Skeletal muscle tissue (tissue), 4 donors: ENCODE measurements around the gene NXT1. TPM values are rescaled to one million over a fixed set of nuclear protein-coding genes. Genes with fewer than 3 reads are reported as not detected.
A peak's percentile ranks its signal among the peaks of the same experiment; 100 is the strongest.

Experiments
- H3K27ac ChIP-seq: one replicate; pipeline ENCODE4 v1.7.0; 2013; ENCODE audit warnings: mild to moderate bottlenecking, low read depth, low read length, inconsistent platforms
- H3K27me3 ChIP-seq, 3 donors: one replicate each; pipeline ENCODE4 v1.7.0; 2013; ENCODE audit warnings: low read length in 3 of 3; ENCODE audit not compliant: control insufficient read depth in 3 of 3, insufficient read depth in 3 of 3
- H3K36me3 ChIP-seq, 3 donors: one replicate each; pipeline ENCODE4 v1.7.0; 2013; ENCODE audit warnings: low read length in 3 of 3; ENCODE audit not compliant: control insufficient read depth in 3 of 3, insufficient read depth in 3 of 3
- H3K4me1 ChIP-seq, 3 donors: one replicate each; pipeline ENCODE4 v1.7.0; 2013; ENCODE audit warnings: low read length in 3 of 3, mild to moderate bottlenecking in 3 of 3; ENCODE audit not compliant: control insufficient read depth in 3 of 3, insufficient read depth in 3 of 3
- H3K4me3 ChIP-seq, 3 donors: one replicate each; pipeline ENCODE4 v1.7.0; 2013; ENCODE audit warnings: low read length in 3 of 3
- H3K9ac ChIP-seq, 3 donors: one replicate each; pipeline ENCODE4 v1.7.0; 2013; ENCODE audit warnings: low read length in 3 of 3, mild to moderate bottlenecking in 3 of 3, moderate library complexity in 2 of 3, low read depth in 1 of 3
- H3K9me3 ChIP-seq, 3 donors: one replicate each; pipeline ENCODE4 v1.7.0; 2013; ENCODE audit warnings: low read length in 3 of 3; ENCODE audit not compliant: control insufficient read depth in 3 of 3
- total RNA-seq: library from RNA; depleted of rRNA; stranded (reverse); fragments of >200 nt; gene quantifications from one replicate; pipeline ENCODE4 v1.2.3, GENCODE V29; 2014
- donor health status: Osteomylitis.

NXT1 gene
- total RNA-seq, 1 donor from 2014 or later, result 15.1 TPM

DNA sequence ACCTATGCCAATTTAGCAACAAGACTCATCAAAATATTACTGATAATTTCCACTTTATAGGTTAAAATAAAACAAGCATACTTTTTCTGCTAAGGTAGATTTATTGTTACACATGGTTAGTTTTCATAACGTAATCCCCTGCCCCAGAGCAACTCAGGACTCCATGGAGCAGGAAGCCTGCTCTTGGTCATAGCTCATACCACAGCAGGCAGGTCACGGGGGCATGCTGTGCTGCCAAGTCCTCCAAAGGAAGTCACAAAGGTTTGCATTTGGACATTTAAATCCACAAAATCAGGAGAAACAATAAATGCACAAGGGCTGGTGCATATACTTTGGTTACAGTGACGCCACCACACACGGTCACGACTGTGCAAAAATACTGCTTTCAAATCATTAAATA lies 23.9 kb downstream of the NXT1 start:
- no peak overlapping the region for H3K27ac ChIP-seq
- no peak overlapping the region for H3K4me3 ChIP-seq
- H3K36me3 ChIP-seq, result peaks cover 32 to 63% (median 48%) of the 10 kb centered on the region in 3 donors
- H3K4me1 ChIP-seq, result peaks cover 0 to 3% (median 2%) of the 10 kb centered on the region in 3 donors
- H3K27me3 ChIP-seq, result no peaks in the 10 kb centered on the region
- H3K9ac ChIP-seq, result no peak overlapping the region
- H3K9me3 ChIP-seq, result no peaks in the 10 kb centered on the region

- H3K9me3 ChIP-seq, result no peaks in the 10 kb centered on the region
- no peak overlapping the region for H3K4me3 ChIP-seq
- H3K27ac ChIP-seq, result no peak overlapping the region
- peaks cover 27 to 53% (median 39%) of the 10 kb centered on the region in 3 donors for H3K36me3 ChIP-seq
- no peak overlapping the region for H3K9ac ChIP-seq
- H3K4me1 ChIP-seq, result peaks cover 0 to 3% (median 2%) of the 10 kb centered on the region in 3 donors
- no peaks in the 10 kb centered on the region for H3K27me3 ChIP-seq
Measured at GRCh38 chr20:23375827-23376226, 25.2 kb downstream of the NXT1 start.

DNA sequence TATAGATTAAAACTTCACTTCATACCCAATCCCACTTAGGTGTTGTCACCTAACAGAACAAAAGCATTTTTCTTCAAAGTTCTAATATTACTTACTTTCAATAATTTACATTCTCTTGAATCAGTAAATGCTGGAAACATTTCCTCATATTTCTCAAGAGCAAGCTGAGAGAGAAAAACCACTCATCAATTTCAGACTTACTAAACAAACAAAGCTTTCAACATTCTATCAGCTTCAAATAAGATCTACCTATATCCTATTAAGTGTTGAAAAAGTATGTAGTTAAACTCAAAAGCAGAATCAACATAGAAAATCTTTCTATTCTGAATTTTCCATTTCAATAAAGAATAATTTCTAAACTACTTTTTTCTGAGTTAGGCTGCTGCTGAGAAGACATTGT lies 29.2 kb downstream of the NXT1 start:
- no peaks in the 10 kb centered on the region for H3K9me3 ChIP-seq
- no peak overlapping the region for H3K4me3 ChIP-seq
- H3K27me3 ChIP-seq, result no peaks in the 10 kb centered on the region
- peaks cover 21 to 35% (median 22%) of the 10 kb centered on the region in 3 donors for H3K36me3 ChIP-seq
- no peak overlapping the region for H3K9ac ChIP-seq
- no peak overlapping the region for H3K27ac ChIP-seq
- H3K4me1 ChIP-seq, result no peaks in the 10 kb centered on the region

GRCh38 chr20:23381876-23382275 lies 31.3 kb downstream of the NXT1 start:
- Histone ChIP-seq H3K9me3 (no peaks in the 10 kb centered on the region), H3K4me1 (no peaks in the 10 kb centered on the region), H3K27me3 (no peaks in the 10 kb centered on the region), H3K4me3 (no peak overlapping the region), H3K36me3 (peaks cover 8 to 21% (median 12%) of the 10 kb centered on the region in 3 donors), H3K27ac (no peak overlapping the region), H3K9ac (no peak overlapping the region)

- no peak overlapping the region for H3K9ac ChIP-seq
- no peak overlapping the region for H3K27ac ChIP-seq
- H3K27me3 ChIP-seq, result no peaks in the 10 kb centered on the region
- peaks cover 0 to 2% (median 0%) of the 10 kb centered on the region in 3 donors for H3K4me1 ChIP-seq
- H3K9me3 ChIP-seq, result no peaks in the 10 kb centered on the region
- H3K4me3 ChIP-seq, result no peak overlapping the region
- H3K36me3 ChIP-seq, result peaks cover 0 to 17% (median 3%) of the 10 kb centered on the region in 3 donors
Measured at GRCh38 chr20:23386304-23387117, 35.9 kb downstream of the NXT1 start.

DNA sequence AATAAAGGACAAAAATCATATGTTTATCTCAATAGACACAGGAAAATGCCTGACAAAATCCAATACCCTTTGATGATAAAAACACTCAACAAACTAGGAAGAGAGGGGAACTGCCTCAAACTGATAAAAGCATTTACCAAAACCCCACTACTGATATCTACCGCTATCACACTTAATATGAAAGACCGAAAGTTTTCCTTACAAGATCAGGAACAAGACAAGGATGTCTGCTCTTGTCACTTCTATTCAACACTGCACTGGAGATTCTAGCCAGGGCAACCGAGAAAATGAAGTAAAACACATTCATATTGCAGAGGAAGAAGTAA lies 36.5 kb downstream of the NXT1 start:
- no peak overlapping the region for H3K9ac ChIP-seq
- peaks cover 0 to 17% (median 0%) of the 10 kb centered on the region in 3 donors for H3K36me3 ChIP-seq
- no peaks in the 10 kb centered on the region for H3K9me3 ChIP-seq
- no peak overlapping the region for H3K4me3 ChIP-seq
- H3K27ac ChIP-seq, result no peak overlapping the region
- no peaks in the 10 kb centered on the region for H3K27me3 ChIP-seq
- H3K4me1 ChIP-seq, result peaks cover 0 to 2% (median 0%) of the 10 kb centered on the region in 3 donors

GRCh38 chr20:23390091-23390774 lies 39.6 kb downstream of the NXT1 start:
- Histone ChIP-seq H3K9me3 (no peaks in the 10 kb centered on the region), H3K4me1 (peaks cover 17 to 26% (median 17%) of the 10 kb centered on the region in 3 donors), H3K4me3 (no peak overlapping the region), H3K27ac (no peak overlapping the region), H3K27me3 (no peaks in the 10 kb centered on the region), H3K36me3 (peaks cover 14 to 39% (median 21%) of the 10 kb centered on the region in 3 donors), H3K9ac (no peak overlapping the region)

GRCh38 chr20:23391707-23392310 lies 41.2 kb downstream of the NXT1 start:
- no peak overlapping the region for H3K27ac ChIP-seq
- H3K36me3 ChIP-seq, result peaks cover 14 to 39% (median 21%) of the 10 kb centered on the region in 3 donors
- H3K27me3 ChIP-seq, result no peaks in the 10 kb centered on the region
- H3K4me3 ChIP-seq, result no peak overlapping the region
- no peak overlapping the region for H3K9ac ChIP-seq
- H3K9me3 ChIP-seq, result no peaks in the 10 kb centered on the region
- H3K4me1 ChIP-seq, result peaks cover 17 to 28% (median 17%) of the 10 kb centered on the region in 3 donors

- no peak overlapping the region for H3K4me3 ChIP-seq
- H3K27me3 ChIP-seq, result no peaks in the 10 kb centered on the region
- H3K36me3 ChIP-seq, result peaks cover 14 to 34% (median 21%) of the 10 kb centered on the region in 3 donors
- H3K9ac ChIP-seq, result peak overlapping the region in 1 of 3 donors; percentile 35
- peak overlapping the region; percentile 58 for H3K27ac ChIP-seq
- peaks cover 22 to 34% (median 28%) of the 10 kb centered on the region in 3 donors for H3K4me1 ChIP-seq
- H3K9me3 ChIP-seq, result no peaks in the 10 kb centered on the region
Measured at GRCh38 chr20:23393996-23394775, 43.6 kb downstream of the NXT1 start.
